Sigmoid colon (tissue), 7 donors: Measurements from ENCODE around the gene ZAP70. TPM values are rescaled to one million over a fixed set of nuclear protein-coding genes. Genes with fewer than 3 reads are reported as not detected.
"Not testable (repeated sequence)": the region's sequence is repeated elsewhere in the genome, so short reads cannot be mapped to it uniquely, and the experiment has no call there.

Experiments used
- DNase-seq: peaks from one replicate; pipeline ENCODE4 v3.0.0-alpha.2; 2019
- H3K27ac ChIP-seq, 4 donors: fragments of 200-600 bp; sonication (generic); one replicate each; pipeline ENCODE4 v1.5.1; 2016 to 2019; ENCODE audit warnings: mild to moderate bottlenecking in 1 of 4
- H3K27me3 ChIP-seq, 3 donors: fragments of 200-600 bp; sonication (generic); one replicate each; pipeline ENCODE4 v1.5.1; 2019; ENCODE audit warnings: mild to moderate bottlenecking in 1 of 3
- H3K36me3 ChIP-seq, 4 donors: fragments of 200-600 bp; sonication (generic); one replicate each; pipeline ENCODE4 v1.5.1; 2016 to 2019
- H3K4me1 ChIP-seq, 4 donors: fragments of 200-600 bp; sonication (generic); one replicate each; pipeline ENCODE4 v1.5.1; 2017 to 2019
- H3K4me3 ChIP-seq, 4 donors: fragments of 200-600 bp; sonication (generic); one replicate each; pipeline ENCODE4 v1.5.1; 2017 to 2019; ENCODE audit warnings: mild to moderate bottlenecking in 2 of 4, moderate library complexity in 1 of 4
- H3K9me3 ChIP-seq, 4 donors: fragments of 200-600 bp in 3 of 4; sonication (generic) in 3 of 4; one replicate each; pipeline versions ENCODE4 v1.5.1 to v1.6.1; 2013 to 2019
- CTCF ChIP-seq, 4 experiments: fragments of 450-650 bp in 3 of 4; fragments of 200-600 bp in 1 of 4; IDR thresholded peaks; one replicate each; pipeline ENCODE4 v1.5.1; 2016 to 2019; ENCODE audit warnings: antibody characterized with exemption in 4 of 4, mild to moderate bottlenecking in 3 of 4, moderate library complexity in 2 of 4
- EP300 ChIP-seq, 4 donors: sonication (generic); formaldehyde crosslinking; IDR thresholded peaks; one replicate each; pipeline ENCODE4 v1.6.1; 2017; ENCODE audit warnings: antibody characterized with exemption in 4 of 4
- POLR2A ChIP-seq, 2 donors: fragments of 450-650 bp; IDR thresholded peaks; one replicate each; pipeline ENCODE4 v1.6.1; 2016; ENCODE audit warnings: antibody characterized with exemption in 2 of 2, mild to moderate bottlenecking in 2 of 2, moderate library complexity in 2 of 2
- POLR2AphosphoS5 ChIP-seq, 4 donors: sonication (generic); formaldehyde crosslinking; IDR thresholded peaks; one replicate each; pipeline ENCODE4 v1.6.1; 2017; ENCODE audit warnings: antibody characterized with exemption in 4 of 4
- WGBS, 2 donors: extraction: QIAGEN DNeasy Blood & Tissue Kit; methylation state at CpG; one replicate each; pipeline ENCODE4 v1.1.7; 2013; 5-methylcytosine and 5-hydroxymethylcytosine counted together
- intact Hi-C: fragments of 100-400 bp; cut with DNase I; formaldehyde crosslinking; loops from one replicate; pipeline ENCODE4 v1.15.1; 2023
- polyA plus RNA-seq, 3 donors: library from polyadenylated mRNA; stranded (reverse); fragments of 200-250 nt; gene quantifications; one replicate each; pipeline ENCODE4 v1.2.3, GENCODE V29; 2013
- total RNA-seq, 4 donors: library from RNA; depleted of rRNA; stranded (reverse); fragments of >200 nt; gene quantifications; one replicate each; pipeline ENCODE4 v1.1.0, GENCODE V29; 2016
- donor health status: healthy with polysubstance abuse.
- donor health status: Bipolar disorder and iron deficiency.
- donor health status: healthy.

ZAP70 gene
- total and polyA plus RNA-seq, 7 donors, result 1.3 to 28.0 (median 2.5) TPM; not detected in 2

- intact Hi-C loops, result no loop called here
Measured at GRCh38 chr2:97711394-97711711, 2.0 kb upstream of the ZAP70 start.

GRCh38 chr2:97712175-97712574, 1.2 kb upstream of the ZAP70 start:
- H3K4me3 ChIP-seq, H3K9me3 ChIP-seq, H3K36me3 ChIP-seq, H3K27ac ChIP-seq, H3K4me1 ChIP-seq, H3K27me3 ChIP-seq, intact Hi-C loops, DNase-seq: not testable (repeated sequence)
- WGBS, 2 donors, result 68 to 86% methylated on average over 9 of the region's 9 CpGs

More at GRCh38 chr2:97711394-97711711, 2.0 kb upstream of the ZAP70 start:
- 75 to 83% methylated on average over 6 of the region's 6 CpGs for WGBS, 2 donors
- DNase-seq, result no peak
- no peaks in the 10 kb centered on the region for H3K9me3 ChIP-seq
- TF ChIP-seq EP300 (IDR thresholded peaks at IDR 0.05) (no peak), POLR2A (IDR thresholded peaks at IDR 0.05) (no peak), CTCF (IDR thresholded peaks at IDR 0.05) (no peak), POLR2AphosphoS5 (IDR thresholded peaks at IDR 0.05) (no peak)
- no peaks in the 10 kb centered on the region for H3K27me3 ChIP-seq
- H3K27ac ChIP-seq, result no peak overlapping the region
- no peak overlapping the region for H3K4me3 ChIP-seq
- H3K4me1 ChIP-seq, result no peaks in the 10 kb centered on the region
- H3K36me3 ChIP-seq, result no peaks in the 10 kb centered on the region

- Histone ChIP-seq H3K27me3 (no peaks in the 10 kb centered on the region), H3K27ac (no peak overlapping the region), H3K4me1 (no peaks in the 10 kb centered on the region), H3K9me3 (no peaks in the 10 kb centered on the region), H3K36me3 (no peaks in the 10 kb centered on the region), H3K4me3 (no peak overlapping the region)
- DNase-seq, result peak; percentile 56
- no peak for TF ChIP-seq POLR2A (IDR thresholded peaks at IDR 0.05)
- TF ChIP-seq POLR2AphosphoS5 (IDR thresholded peaks at IDR 0.05), result no peak
- TF ChIP-seq EP300 (IDR thresholded peaks at IDR 0.05), result no peak
- TF ChIP-seq CTCF (IDR thresholded peaks at IDR 0.05), result no peak
- intact Hi-C loops, result no loop called here
- 70 to 81% methylated on average over 11 of the region's 11 CpGs for WGBS, 2 donors
Measured at GRCh38 chr2:97712693-97713295, 582 bp upstream of the ZAP70 start.

- WGBS, 2 donors, result 72 to 82% methylated on average over 17 of the region's 17 CpGs
Measured at GRCh38 chr2:97714084-97714949, 941 bp downstream of the ZAP70 start.

More at GRCh38 chr2:97714084-97714949, 941 bp downstream of the ZAP70 start:
- Histone ChIP-seq H3K9me3 (no peaks in the 10 kb centered on the region), H3K4me3 (no peak overlapping the region), H3K36me3 (no peaks in the 10 kb centered on the region), H3K27me3 (no peaks in the 10 kb centered on the region), H3K27ac (no peak overlapping the region), H3K4me1 (no peaks in the 10 kb centered on the region)
- DNase-seq, result peak; percentile 27
- TF ChIP-seq POLR2AphosphoS5 (IDR thresholded peaks at IDR 0.05) (no peak), CTCF (IDR thresholded peaks at IDR 0.05) (no peak), POLR2A (IDR thresholded peaks at IDR 0.05) (no peak), EP300 (IDR thresholded peaks at IDR 0.05) (no peak)
- intact Hi-C loops, result no loop called here
